GM19043 (cell line): Measurements from ENCODE around the gene ELAC2.

Experiments used
- ATAC-seq: cut with Tn5 transposase; IDR thresholded peaks from one replicate; pipeline ENCODE4 v1.9.1; 2021; ENCODE audit warnings: low read depth; ENCODE audit not compliant: unreplicated experiment

The ELAC2 gene

GRCh38 chr17:12961655-12962054 is 56.2 kb downstream of the ELAC2 start:
- no peak for ATAC-seq

DNA sequence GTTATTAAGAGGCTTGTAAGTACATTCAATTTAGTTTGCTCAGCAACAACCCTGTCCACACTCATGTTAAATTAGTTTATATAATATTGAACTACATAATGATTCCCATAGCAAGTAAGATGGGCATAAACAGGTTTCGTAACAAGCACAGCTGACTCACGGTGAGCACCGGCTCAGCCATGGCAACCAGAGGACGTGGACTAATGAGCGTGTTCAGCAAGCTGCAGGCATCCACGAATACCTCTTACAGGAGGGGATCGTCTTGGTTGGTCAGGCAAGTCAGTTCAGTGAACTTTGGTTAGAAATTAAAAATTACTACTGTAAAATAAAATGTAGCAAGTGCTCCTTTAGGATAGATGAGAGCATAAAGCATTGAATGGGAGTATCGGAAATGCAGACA is 58.4 kb downstream of the ELAC2 start:
- ATAC-seq, result no peak

DNA sequence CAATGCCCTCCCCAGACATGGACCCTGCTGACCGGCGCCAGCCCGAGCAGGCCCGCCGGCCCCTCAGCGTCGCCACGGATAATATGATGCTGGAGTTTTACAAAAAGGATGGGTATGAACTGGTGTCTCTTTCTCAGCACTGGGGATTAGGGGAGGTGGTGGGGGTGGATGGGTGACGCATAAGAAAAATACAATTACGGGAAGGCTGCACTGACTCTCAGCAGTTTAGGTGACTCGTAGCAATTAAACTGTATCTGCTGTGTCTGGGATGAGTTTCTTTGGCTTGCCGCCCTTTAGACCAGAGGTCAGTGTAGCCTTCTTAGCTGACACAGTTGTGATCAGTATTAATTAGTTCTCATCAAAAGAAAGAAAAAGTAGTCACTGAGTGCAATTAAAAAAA is 59.0 kb downstream of the ELAC2 start:
- no peak for ATAC-seq

- ATAC-seq, result no peak
These were observed 62.3 kb downstream of the ELAC2 start for GRCh38 chr17:12955521-12955920.

DNA sequence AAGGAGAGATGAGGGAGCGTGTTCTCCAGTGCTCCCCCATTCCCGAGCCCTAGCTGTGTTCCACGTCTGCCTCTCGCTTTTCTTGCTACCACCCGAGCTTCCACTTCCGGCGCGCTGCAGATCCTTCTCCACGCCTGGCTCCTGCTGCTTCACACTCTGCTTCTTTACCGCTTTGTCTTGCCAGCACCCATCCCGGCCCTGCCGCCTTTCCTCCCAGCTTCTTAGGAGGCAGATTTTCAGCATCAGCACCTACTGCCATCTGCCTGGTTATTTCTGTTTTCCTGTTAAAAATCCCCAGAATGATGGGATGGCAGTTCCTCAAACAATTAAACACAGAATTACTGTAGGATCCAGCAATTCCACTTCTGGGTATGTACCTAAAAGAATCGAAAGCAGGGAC is 64.7 kb downstream of the ELAC2 start:
- ATAC-seq, result no peak

- ATAC-seq, result no peak
These were observed 65.8 kb downstream of the ELAC2 start for GRCh38 chr17:12952012-12952411.

DNA sequence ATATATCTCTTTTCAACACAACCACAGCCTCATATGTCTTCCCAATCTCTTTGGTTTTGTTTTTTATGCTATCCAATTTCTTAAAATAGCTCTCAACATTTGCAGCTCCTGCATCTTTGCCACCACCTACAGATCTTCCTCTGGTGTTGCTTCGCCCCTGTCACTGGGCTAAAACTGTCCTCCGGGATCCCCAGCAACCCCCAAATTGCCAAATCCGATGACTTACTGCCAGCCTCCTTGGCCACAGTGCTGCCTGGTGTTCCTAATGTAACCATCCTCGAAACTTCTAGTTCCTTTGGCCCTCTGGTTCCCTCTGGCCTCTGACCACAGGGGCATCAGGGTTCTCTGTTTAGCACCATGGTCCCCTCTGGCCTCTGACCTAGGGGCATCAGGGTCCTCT is 70.8 kb downstream of the ELAC2 start:
- no peak for ATAC-seq
